HG03175 (cell line): Measurements from ENCODE around the gene SH3GL2.

ENCODE experiments used
- ATAC-seq: cut with Tn5 transposase; IDR thresholded peaks from one replicate; pipeline ENCODE4 v1.9.1; 2021; ENCODE audit warnings: mild to moderate bottlenecking, moderate library complexity; ENCODE audit not compliant: unreplicated experiment

SH3GL2 gene

GRCh38 chr9:17653947-17654465 lies 75.1 kb downstream of the SH3GL2 start:
- no peak for ATAC-seq

GRCh38 chr9:17656889-17657288 lies 78.0 kb downstream of the SH3GL2 start:
- no peak for ATAC-seq

GRCh38 chr9:17658237-17658636 lies 79.4 kb downstream of the SH3GL2 start:
- no peak for ATAC-seq

GRCh38 chr9:17660158-17660557 lies 81.3 kb downstream of the SH3GL2 start:
- ATAC-seq, result no peak

- ATAC-seq, result no peak
Observed at GRCh38 chr9:17665450-17665849, 86.6 kb downstream of the SH3GL2 start.

- no peak for ATAC-seq
Observed at GRCh38 chr9:17669206-17669605, 90.3 kb downstream of the SH3GL2 start.

- no peak for ATAC-seq
Observed at GRCh38 chr9:17682684-17683083, 103.8 kb downstream of the SH3GL2 start.

GRCh38 chr9:17688834-17689233 lies 110.0 kb downstream of the SH3GL2 start:
- no peak for ATAC-seq

GRCh38 chr9:17694336-17694735 lies 115.5 kb downstream of the SH3GL2 start:
- no peak for ATAC-seq

GRCh38 chr9:17695482-17695881 lies 116.6 kb downstream of the SH3GL2 start:
- no peak for ATAC-seq

- ATAC-seq, result no peak
Observed at GRCh38 chr9:17699615-17700330, 120.9 kb downstream of the SH3GL2 start.

GRCh38 chr9:17706347-17706746 lies 127.5 kb downstream of the SH3GL2 start:
- ATAC-seq, result no peak

GRCh38 chr9:17719053-17719452 lies 140.2 kb downstream of the SH3GL2 start:
- ATAC-seq, result no peak

GRCh38 chr9:17721954-17722353 lies 143.1 kb downstream of the SH3GL2 start:
- no peak for ATAC-seq

- ATAC-seq, result no peak
Observed at GRCh38 chr9:17723656-17724055, 144.8 kb downstream of the SH3GL2 start.

GRCh38 chr9:17725399-17726010 lies 146.6 kb downstream of the SH3GL2 start:
- no peak for ATAC-seq

- no peak for ATAC-seq
Observed at GRCh38 chr9:17726298-17726697, 147.4 kb downstream of the SH3GL2 start.

- ATAC-seq, result no peak
Observed at GRCh38 chr9:17730899-17731298, 152.0 kb downstream of the SH3GL2 start.

GRCh38 chr9:17731308-17731707 lies 152.4 kb downstream of the SH3GL2 start:
- no peak for ATAC-seq

GRCh38 chr9:17734674-17735073 lies 155.8 kb downstream of the SH3GL2 start:
- no peak for ATAC-seq

- no peak for ATAC-seq
Observed at GRCh38 chr9:17735859-17736258, 157.0 kb downstream of the SH3GL2 start.

- ATAC-seq, result no peak
Observed at GRCh38 chr9:17739022-17739421, 160.2 kb downstream of the SH3GL2 start.
